HG02870 (cell line): Measurements from ENCODE around the gene SLC7A6.
A peak's percentile ranks its signal among the peaks of the same experiment; 100 is the strongest.

Experiments used
- ATAC-seq: cut with Tn5 transposase; IDR thresholded peaks from one replicate; pipeline ENCODE4 v1.9.1; 2021; ENCODE audit warnings: mild to moderate bottlenecking, moderate library complexity; ENCODE audit not compliant: unreplicated experiment

SLC7A6 gene

GRCh38 chr16:68253721-68254120, 10.6 kb upstream of the SLC7A6 start:
- ATAC-seq: no peak

DNA sequence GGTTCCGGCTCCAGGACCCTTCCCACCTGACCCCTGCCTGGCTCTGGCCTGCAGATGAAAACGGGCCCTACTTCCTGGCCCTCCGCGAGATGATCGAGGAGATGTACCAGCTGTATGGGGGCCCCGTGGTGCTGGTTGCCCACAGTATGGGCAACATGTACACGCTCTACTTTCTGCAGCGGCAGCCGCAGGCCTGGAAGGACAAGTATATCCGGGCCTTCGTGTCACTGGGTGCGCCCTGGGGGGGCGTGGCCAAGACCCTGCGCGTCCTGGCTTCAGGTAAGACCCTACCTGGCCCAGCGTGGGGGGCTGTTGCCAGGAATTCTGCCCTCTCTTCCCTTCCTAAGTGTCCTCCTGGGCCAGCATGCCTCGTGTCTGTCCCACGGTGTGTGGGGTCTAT, 8.6 kb upstream of the SLC7A6 start:
- ATAC-seq: no peak

GRCh38 chr16:68257251-68257905, 6.9 kb upstream of the SLC7A6 start:
- no peak for ATAC-seq

DNA sequence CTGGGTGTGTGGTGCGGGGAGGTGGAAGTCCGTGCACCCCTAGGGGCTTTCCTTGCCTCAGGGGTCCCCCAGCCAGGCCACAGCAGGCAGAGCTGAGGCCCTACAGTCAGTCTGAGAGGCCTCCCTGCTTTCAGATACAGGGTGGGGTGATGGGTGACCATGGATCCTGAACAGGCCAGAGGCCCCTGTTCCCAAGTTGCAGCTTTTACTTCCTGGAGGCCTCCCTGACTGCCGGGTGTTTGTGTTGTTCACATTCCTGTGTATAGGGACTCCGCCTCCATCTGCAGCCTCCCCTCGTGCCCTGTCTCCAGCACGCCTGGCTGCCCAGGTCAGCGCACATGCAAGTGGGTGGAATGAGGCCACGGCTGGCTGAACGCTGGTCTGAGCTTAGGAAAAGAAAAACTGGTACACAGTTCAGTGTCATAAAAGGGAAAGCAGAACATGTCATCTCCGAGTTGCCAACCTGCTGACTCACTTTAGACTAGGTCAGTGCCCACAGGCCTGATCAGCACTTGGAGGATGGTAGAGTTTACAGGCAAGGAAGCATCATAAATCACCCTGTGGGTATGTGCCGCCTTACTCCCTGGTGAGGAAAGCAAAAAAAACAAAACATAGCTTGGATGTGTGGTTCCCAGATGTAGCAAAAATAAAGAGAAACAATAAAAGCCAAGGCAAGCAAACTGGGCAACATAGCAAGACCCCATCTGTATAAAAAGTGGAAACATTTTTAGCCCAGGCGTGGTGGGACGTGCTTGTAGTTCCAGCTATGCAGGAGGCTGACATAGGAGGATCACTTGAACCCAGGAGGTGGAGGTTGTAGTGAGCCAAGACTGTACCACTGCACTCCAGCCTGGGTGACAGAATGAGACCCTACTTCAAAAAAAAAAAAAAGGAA, 6.2 kb upstream of the SLC7A6 start:
- no peak for ATAC-seq

- no peak for ATAC-seq
Measured at GRCh38 chr16:68259007-68259825, 5.1 kb upstream of the SLC7A6 start.

DNA sequence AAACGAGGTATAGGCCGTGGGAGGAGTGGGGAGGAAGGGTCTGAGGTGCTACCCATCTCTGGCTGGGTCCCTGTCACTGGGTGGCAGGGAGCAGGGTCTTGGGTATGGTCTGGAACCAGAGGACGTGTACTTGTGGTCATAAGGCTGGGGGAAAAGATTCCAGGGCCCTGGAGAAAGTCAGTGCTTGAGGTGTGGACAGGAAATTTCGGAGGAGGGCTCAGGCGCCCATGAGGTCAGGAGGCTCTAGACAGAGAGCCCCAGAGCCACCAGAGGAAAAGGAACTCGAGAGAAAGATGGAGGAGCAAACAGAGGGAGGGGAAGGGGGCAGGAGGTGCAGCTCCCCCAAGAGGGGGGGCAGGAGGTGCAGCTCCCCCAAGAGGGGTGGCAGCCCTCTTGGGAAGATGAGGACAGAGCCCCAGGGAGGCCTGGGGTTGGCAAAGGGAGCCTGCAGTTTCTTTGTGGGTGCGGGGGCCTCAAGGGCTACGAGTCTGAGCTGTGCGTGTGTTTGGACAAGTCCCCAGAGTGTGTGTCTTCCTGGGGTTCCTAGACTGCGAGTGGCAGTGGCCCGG, 683 bp upstream of the SLC7A6 start:
- peak; percentile 6 for ATAC-seq

DNA sequence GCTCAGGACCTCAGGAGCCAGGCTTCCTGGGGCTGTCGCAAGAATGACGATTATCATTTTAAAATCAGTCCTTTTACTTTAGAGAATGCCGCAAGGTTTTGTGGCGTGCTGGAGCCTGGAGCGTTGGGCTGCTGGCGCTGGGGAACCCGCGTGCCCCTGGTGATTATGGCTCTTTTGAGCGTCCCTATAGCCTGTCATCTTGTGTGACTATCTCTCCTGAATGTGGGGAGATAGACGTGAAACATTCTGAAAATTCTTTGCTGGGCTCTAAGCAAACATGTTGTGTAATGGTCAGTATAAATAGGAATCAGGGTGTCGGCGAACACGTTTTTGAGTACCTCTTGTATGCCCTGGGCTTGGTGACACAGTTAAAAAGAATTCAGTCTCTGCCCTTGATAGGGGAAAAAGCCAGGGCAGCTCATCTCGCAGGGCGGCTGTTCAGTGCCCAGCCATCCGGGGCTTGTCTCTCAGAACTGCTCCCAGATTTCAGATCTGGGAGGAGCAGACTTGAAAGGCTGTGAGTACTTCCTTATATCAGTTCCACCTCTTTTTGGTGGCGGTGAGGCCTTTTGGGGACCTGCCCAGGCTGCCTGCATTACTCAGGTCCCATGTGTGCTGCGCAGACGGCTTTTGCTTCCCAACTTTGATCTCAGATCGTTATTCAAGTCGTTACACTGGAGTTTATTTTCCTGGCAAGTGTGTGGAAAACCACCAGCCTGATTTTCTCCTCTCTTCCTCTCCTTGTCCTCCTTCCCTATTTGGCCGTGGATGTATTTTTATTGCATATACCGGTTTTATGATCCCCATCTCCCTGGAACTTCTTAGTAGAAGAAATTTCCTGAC, 973 bp downstream of the SLC7A6 start:
- peak; percentile 8 for ATAC-seq

GRCh38 chr16:68267612-68268405, 3.5 kb downstream of the SLC7A6 start:
- no peak for ATAC-seq

DNA sequence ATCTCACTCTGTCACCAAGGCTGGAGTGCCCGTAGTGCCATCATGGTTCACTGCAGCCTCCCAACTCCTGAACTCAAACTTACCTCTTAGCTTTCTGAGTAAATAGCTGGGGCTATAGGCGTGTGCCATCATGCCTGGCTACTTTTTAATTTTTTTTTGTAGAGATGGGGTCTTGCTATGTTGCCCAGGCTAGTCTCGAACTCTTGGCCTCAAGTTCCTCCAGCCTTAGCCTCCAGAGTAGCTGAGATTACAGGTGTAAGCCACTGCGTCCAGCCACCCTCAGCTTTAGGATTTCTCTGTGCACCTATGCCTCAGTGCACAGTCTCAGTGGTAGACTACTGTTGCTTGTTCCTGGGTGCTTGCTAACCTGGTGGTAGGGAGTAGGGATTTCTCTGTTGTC, 5.5 kb downstream of the SLC7A6 start:
- no peak for ATAC-seq

DNA sequence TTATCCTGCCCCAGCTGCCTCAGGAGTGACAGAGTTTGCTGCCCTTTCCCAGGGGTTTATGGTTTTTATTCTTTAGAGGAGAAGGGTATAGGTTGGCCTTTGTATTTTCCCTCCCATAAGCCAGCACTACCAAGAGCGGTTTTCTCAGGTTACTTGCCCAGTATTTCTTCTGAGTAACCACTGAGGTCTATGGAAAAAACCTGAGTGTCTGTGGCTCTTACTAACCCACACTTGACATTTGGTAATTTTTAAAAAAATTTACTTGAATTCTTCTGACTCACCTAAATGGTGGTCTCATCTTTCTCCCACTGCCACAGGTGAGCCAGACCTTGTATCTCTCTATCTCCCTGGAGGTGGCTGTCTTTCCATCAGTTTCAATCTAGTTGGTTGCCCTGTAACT, 6.0 kb downstream of the SLC7A6 start:
- ATAC-seq: no peak

GRCh38 chr16:68272507-68273209, 8.3 kb downstream of the SLC7A6 start:
- ATAC-seq: no peak

- ATAC-seq: no peak
Measured at GRCh38 chr16:68273459-68273858, 9.1 kb downstream of the SLC7A6 start.

- ATAC-seq: no peak
Measured at GRCh38 chr16:68273896-68274295, 9.6 kb downstream of the SLC7A6 start.

DNA sequence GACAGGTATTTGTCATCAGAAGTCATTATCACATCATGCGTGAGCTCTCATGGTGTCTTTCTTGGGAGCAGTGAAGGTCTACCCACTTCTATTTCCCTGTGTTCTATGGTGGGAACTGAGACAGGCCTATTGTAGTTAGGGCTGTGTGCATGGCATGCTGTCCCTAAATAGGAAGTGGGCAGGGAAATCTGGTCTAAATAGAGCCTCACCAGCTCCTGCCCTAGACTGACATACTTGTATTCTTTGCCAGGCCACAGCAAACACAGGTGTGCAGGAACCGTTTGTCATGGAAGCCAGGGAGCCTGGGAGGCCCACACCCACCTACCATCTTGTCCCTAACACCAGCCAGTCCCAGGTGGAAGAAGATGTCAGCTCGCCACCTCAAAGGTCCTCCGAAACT, 10.1 kb downstream of the SLC7A6 start:
- no peak for ATAC-seq

DNA sequence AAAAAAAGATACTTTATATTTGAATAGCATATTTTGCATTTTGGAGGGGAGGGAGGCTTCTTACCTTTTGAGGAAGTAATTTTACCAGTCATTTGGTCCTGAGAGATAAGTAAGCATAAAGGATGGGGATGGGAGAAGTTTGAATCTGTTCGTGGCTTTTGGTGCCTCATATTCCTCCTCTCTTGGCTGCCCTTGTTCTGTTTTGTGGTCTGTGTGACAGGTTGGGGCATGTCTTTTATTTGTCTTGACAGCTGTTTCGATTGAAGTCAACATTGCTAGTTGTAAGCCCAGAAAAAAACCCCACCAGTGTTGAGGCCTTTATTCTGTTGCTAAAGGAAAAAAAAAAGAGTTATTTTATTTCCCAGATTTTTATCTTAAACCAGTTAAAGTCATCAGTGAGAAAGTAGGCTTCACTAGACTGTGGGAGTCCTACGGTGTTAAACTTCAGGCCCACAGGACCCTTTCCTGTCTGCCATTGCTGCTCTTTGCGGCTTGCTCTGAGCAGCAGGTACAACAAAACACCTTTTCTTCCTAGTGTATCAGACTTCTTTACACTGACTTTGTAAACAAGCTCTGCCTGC, 11.4 kb downstream of the SLC7A6 start:
- peak; percentile 82 for ATAC-seq

GRCh38 chr16:68276223-68276622, 11.9 kb downstream of the SLC7A6 start:
- no peak for ATAC-seq

GRCh38 chr16:68279726-68280558, 15.6 kb downstream of the SLC7A6 start:
- ATAC-seq: no peak
